Endothelial cell of umbilical vein (primary cell): Measurements from ENCODE around the gene ABCA2. TPM values are rescaled to one million over a fixed set of nuclear protein-coding genes. Genes with fewer than 3 reads are reported as not detected.

Source experiments
- BruUV-seq: library from RNA; stranded (reverse); fragments of 400-500 nt; replicated peaks from 2 replicates; lab custom pipeline; 2021; lab: Mats Ljungman, UMichigan
- CTCF ChIA-PET: fragments of 300-600, 350-600 bp; sonication (Branson Sonifier 250); formaldehyde crosslinking; loops from one replicate; lab custom pipeline; 2021; ENCODE audit warnings: antibody characterized with exemption, inconsistent platforms; lab: Charles Lee
- POLR2A ChIA-PET: fragments of 300-600, 350-600 bp; sonication (Branson Sonifier 250); formaldehyde crosslinking; loops from one replicate; lab custom pipeline; 2021; ENCODE audit warnings: antibody characterized with exemption, inconsistent platforms; lab: Charles Lee
- DNase-seq: peaks from one replicate; pipeline ENCODE4 v3.0.0-alpha.2; 2011; ENCODE audit warnings: low read depth, low spot score
- FAIRE-seq: peaks from 2 replicates; lab custom pipeline; 2011; peaks lifted over from hg19 to GRCh38; lab: Jason Lieb, UNC
- H2AFZ ChIP-seq: 2 replicates; pipeline ENCODE4 v1.6.0; 2012; ENCODE audit warnings: low read depth, low read length, control low read depth, inconsistent platforms
- H3K27ac ChIP-seq: 2 replicates; pipeline ENCODE4 v1.5.1; 2011; ENCODE audit warnings: low read depth, mild to moderate bottlenecking, control low read depth, low read length, moderate library complexity; ENCODE audit not compliant: insufficient read depth
- H3K27me3 ChIP-seq, 2 experiments: 2 replicates each; pipeline versions ENCODE4 v1.6.0 to v1.6.1; 2011; ENCODE audit warnings: low read length in 2 of 2, mixed read lengths in 1 of 2; ENCODE audit not compliant: control insufficient read depth in 2 of 2, insufficient read depth in 2 of 2
- H3K36me3 ChIP-seq, 2 experiments: 2 replicates in 1 of 2; 3 replicates in 1 of 2; pipeline ENCODE4 v1.5.1; 2011; ENCODE audit warnings: low read length in 2 of 2, mild to moderate bottlenecking in 1 of 2, moderate library complexity in 1 of 2; ENCODE audit not compliant: control insufficient read depth in 2 of 2, insufficient read depth in 2 of 2; ENCODE audit errors: extremely low read depth in 1 of 2
- H3K4me1 ChIP-seq: 3 replicates; pipeline ENCODE4 v1.5.1; 2011; ENCODE audit warnings: mild to moderate bottlenecking, low read length; ENCODE audit not compliant: control insufficient read depth, insufficient read depth; ENCODE audit errors: extremely low read depth
- H3K4me2 ChIP-seq: 2 replicates; pipeline ENCODE4 v1.6.1; 2011; ENCODE audit warnings: low read length, control low read depth, mixed read lengths; ENCODE audit not compliant: insufficient read depth
- H3K4me3 ChIP-seq, 3 experiments: fragments of 200-600 bp in 1 of 3; sonication (generic), shearing (Covaris generic) in 1 of 3; replicated peaks in 1 of 3; 2 replicates each; pipeline ENCODE4 v1.5.1; 2011 to 2016; ENCODE audit warnings: control low read depth in 3 of 3, low read length in 3 of 3, mild to moderate bottlenecking in 2 of 3, inconsistent platforms in 1 of 3, low read depth in 1 of 3, moderate library complexity in 1 of 3; ENCODE audit not compliant: insufficient read depth in 1 of 3
- H3K79me2 ChIP-seq: 2 replicates; pipeline ENCODE4 v1.6.0; 2012; ENCODE audit warnings: low read length, inconsistent platforms; ENCODE audit not compliant: control insufficient read depth, insufficient read depth
- H3K9ac ChIP-seq: replicated peaks from 2 replicates; pipeline ENCODE3; 2011; ENCODE audit warnings: low read length, control low read depth; ENCODE audit not compliant: insufficient read depth; ENCODE audit errors: extremely low read depth
- H3K9me1 ChIP-seq: replicated peaks from 3 replicates; pipeline ENCODE4 v1.6.0; 2011; ENCODE audit warnings: mild to moderate bottlenecking, low read length; ENCODE audit not compliant: control insufficient read depth, insufficient read depth; ENCODE audit errors: extremely low read depth
- H3K9me3 ChIP-seq: replicated peaks from 2 replicates; pipeline ENCODE4 v1.5.1; 2012; ENCODE audit warnings: low read length, inconsistent platforms; ENCODE audit not compliant: control insufficient read depth, insufficient read depth
- H4K20me1 ChIP-seq: replicated peaks from 2 replicates; pipeline ENCODE3; 2011; ENCODE audit warnings: mild to moderate bottlenecking, low read length; ENCODE audit not compliant: control insufficient read depth, insufficient read depth; ENCODE audit errors: extremely low read depth
- EZH2 ChIP-seq: IDR thresholded peaks from 2 replicates; pipeline ENCODE4 v1.6.1; 2012; ENCODE audit warnings: borderline replicate concordance, low read depth, mild to moderate bottlenecking, moderate library complexity, low read length, inconsistent platforms; ENCODE audit not compliant: severe bottlenecking
- FOS ChIP-seq: IDR thresholded peaks from 2 replicates; pipeline ENCODE4 v1.6.1; 2011; ENCODE audit warnings: mild to moderate bottlenecking, low read length, moderate library complexity, borderline replicate concordance; ENCODE audit not compliant: insufficient read depth
- GATA2 ChIP-seq: IDR thresholded peaks from 2 replicates; pipeline ENCODE4 v1.7.0; 2011; ENCODE audit warnings: low read depth, mild to moderate bottlenecking, moderate library complexity, mixed read lengths, low read length; ENCODE audit not compliant: insufficient read length, insufficient read depth
- JUN ChIP-seq: IDR thresholded peaks from 2 replicates; pipeline ENCODE4 v1.6.1; 2011; ENCODE audit warnings: borderline replicate concordance, low read depth; ENCODE audit not compliant: insufficient read length, insufficient read depth
- MYC ChIP-seq: IDR thresholded peaks from one replicate; pipeline ENCODE4 v1.6.1; 2011; ENCODE audit warnings: mild to moderate bottlenecking, low read depth, low read length
- POLR2A ChIP-seq: IDR thresholded peaks from 2 replicates; pipeline ENCODE4 v1.6.1; 2012; ENCODE audit warnings: low read depth, mild to moderate bottlenecking, control low read depth, low read length
- POLR2AphosphoS5 ChIP-seq: IDR thresholded peaks from 2 replicates; pipeline ENCODE4 v1.6.1; 2012; ENCODE audit warnings: low read depth, mild to moderate bottlenecking, control low read depth, low read length, moderate library complexity; ENCODE audit not compliant: insufficient read depth
- dilution Hi-C: fragments of 300-500 bp; cut with MboI; formaldehyde crosslinking; loops from one replicate; pipeline ENCODE4 v1.15.0; 2019; ENCODE audit warnings: low sequenced_read_pairs; ENCODE audit not compliant: extremely low pct_ligation_motif_present
- intact Hi-C: fragments of 100-400 bp; cut with micrococcal nuclease; formaldehyde crosslinking; loops from one replicate; pipeline ENCODE4 v1.10.0; 2022
- polyA plus RNA-seq, 4 experiments: library from polyadenylated mRNA; depleted of rRNA in 3 of 4; stranded (reverse) in 3 of 4; unstranded in 1 of 4; fragments of >200 nt; gene quantifications; 2 replicates each; pipeline versions ENCODE4 v1.2.1 to v1.2.3, GENCODE V29; 2011 to 2012; ENCODE audit warnings: missing spikeins in 1 of 4
- total RNA-seq: library from RNA; stranded (reverse); gene quantifications from 2 replicates; pipeline ENCODE4 v1.2.3, GENCODE V29; 2021
- TF ChIP-seq, protein P1 (sequence below), 2 donors: IDR thresholded peaks; 1 replicate in 1 of 2; 2 replicates in 1 of 2; pipeline ENCODE4 v1.5.1; 2011; ENCODE audit warnings: low read length in 2 of 2, mild to moderate bottlenecking in 2 of 2, moderate library complexity in 2 of 2, control low read depth in 1 of 2, inconsistent platforms in 1 of 2, low read depth in 1 of 2; ENCODE audit not compliant: insufficient read depth in 1 of 2; ENCODE audit errors: extremely low read depth in 1 of 2
- TF ChIP-seq, protein P2 (sequence below): IDR thresholded peaks from 2 replicates; pipeline ENCODE4 v1.6.1; 2011; ENCODE audit not compliant: insufficient read depth, insufficient read length

Gene ABCA2
- total and polyA plus RNA-seq, 2 donors (not counting 3 experiments of a cell fraction or from before 2014, with no cell fraction given), result 20.0 to 29.1 TPM

DNA sequence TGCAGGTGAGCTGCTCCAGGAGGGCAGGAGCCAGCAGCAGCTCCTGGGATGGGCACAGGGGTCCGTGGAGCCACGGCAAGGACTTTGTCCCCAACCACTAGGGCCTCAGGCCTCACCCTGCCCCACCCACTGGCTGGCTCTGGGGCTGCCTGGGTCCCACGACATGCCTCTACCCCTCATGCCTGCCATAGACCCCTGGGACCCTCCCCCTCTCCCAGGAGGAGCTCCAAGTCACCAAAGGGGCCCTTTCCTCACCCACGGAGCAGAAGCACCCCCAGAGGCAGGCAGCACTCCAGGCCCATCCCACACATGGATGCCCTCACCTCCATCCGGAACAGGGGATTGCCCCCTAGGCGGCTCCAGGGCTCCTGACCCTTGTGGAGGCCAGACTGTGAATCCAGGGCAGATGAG, 6.5 kb downstream of the ABCA2 start:
- H3K9ac ChIP-seq, result no peak overlapping the region
- H3K79me2 ChIP-seq, result no peaks in the 10 kb centered on the region
- no peak overlapping the region for H3K4me3 ChIP-seq
- no peaks in the 10 kb centered on the region for H4K20me1 ChIP-seq
- no peaks in the 10 kb centered on the region for H3K27me3 ChIP-seq
- no peak overlapping the region for H3K4me2 ChIP-seq
- DNase-seq (no peak), FAIRE-seq (no peak)
- TF ChIP-seq JUN (no peak), POLR2AphosphoS5 (no peak), FOS (no peak), EZH2 (no peak), MYC (no peak), GATA2 (no peak), POLR2A (no peak)
- TF ChIP-seq, protein P1, sequence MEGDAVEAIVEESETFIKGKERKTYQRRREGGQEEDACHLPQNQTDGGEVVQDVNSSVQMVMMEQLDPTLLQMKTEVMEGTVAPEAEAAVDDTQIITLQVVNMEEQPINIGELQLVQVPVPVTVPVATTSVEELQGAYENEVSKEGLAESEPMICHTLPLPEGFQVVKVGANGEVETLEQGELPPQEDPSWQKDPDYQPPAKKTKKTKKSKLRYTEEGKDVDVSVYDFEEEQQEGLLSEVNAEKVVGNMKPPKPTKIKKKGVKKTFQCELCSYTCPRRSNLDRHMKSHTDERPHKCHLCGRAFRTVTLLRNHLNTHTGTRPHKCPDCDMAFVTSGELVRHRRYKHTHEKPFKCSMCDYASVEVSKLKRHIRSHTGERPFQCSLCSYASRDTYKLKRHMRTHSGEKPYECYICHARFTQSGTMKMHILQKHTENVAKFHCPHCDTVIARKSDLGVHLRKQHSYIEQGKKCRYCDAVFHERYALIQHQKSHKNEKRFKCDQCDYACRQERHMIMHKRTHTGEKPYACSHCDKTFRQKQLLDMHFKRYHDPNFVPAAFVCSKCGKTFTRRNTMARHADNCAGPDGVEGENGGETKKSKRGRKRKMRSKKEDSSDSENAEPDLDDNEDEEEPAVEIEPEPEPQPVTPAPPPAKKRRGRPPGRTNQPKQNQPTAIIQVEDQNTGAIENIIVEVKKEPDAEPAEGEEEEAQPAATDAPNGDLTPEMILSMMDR (IDR thresholded peaks at IDR 0.05; ENCODE audit: extremely low read depth in 1 of 2, insufficient read depth in 1 of 2, low read depth in 1 of 2, low read length in 2 of 2), result no peak
- TF ChIP-seq, protein P2, sequence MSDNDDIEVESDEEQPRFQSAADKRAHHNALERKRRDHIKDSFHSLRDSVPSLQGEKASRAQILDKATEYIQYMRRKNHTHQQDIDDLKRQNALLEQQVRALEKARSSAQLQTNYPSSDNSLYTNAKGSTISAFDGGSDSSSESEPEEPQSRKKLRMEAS, result no peak
- H2AFZ ChIP-seq, result no peak overlapping the region
- POLR2A ChIA-PET, result no interaction called here
- dilution Hi-C loops, result no loop called here
- H3K4me1 ChIP-seq, result no peaks in the 10 kb centered on the region
- H3K27ac ChIP-seq, result no peak overlapping the region
- CTCF ChIA-PET, result interaction anchor here (1.4 to 1.8 kb wide), 3 partner anchors 8 to 24 kb away, joined by 3 to 17 read pairs (median 4); no protein-coding TSS in a partner anchor
- BruUV-seq, result no TSS peak
- intact Hi-C loops, result no loop called here
- H3K9me1 ChIP-seq, result no peaks in the 10 kb centered on the region
- H3K36me3 ChIP-seq, result no peaks in the 10 kb centered on the region
- no peaks in the 10 kb centered on the region for H3K9me3 ChIP-seq
